Esophagus squamous epithelium (tissue), 5 donors: Measurements from ENCODE around the gene MCU. TPM values are rescaled to one million over a fixed set of nuclear protein-coding genes. Genes with fewer than 3 reads are reported as not detected.
A peak's percentile ranks its signal among the peaks of the same experiment; 100 is the strongest.

Experiments
- DNase-seq: peaks from one replicate; lab custom pipeline; 2025; lab: John Stamatoyannopoulos, UW
- H3K27ac ChIP-seq, 4 donors: fragments of 200-600 bp; sonication (generic); one replicate each; pipeline ENCODE4 v1.5.1; 2016 to 2019; ENCODE audit warnings: mild to moderate bottlenecking in 1 of 4
- H3K27me3 ChIP-seq, 4 donors: fragments of 200-600 bp; sonication (generic); 1 replicate in 3 of 4; 2 replicates in 1 of 4; pipeline versions ENCODE4 v1.5.1 to v1.6.0; 2017 to 2021; ENCODE audit warnings: antibody characterized with exemption in 1 of 4
- H3K36me3 ChIP-seq, 3 donors: fragments of 200-600 bp; sonication (generic); one replicate each; pipeline ENCODE4 v1.5.1; 2016 to 2019
- H3K4me1 ChIP-seq, 3 donors: fragments of 200-600 bp; sonication (generic); one replicate each; pipeline ENCODE4 v1.5.1; 2017 to 2019
- H3K4me3 ChIP-seq, 4 donors: fragments of 200-600 bp; sonication (generic); 1 replicate in 3 of 4; 2 replicates in 1 of 4; pipeline ENCODE4 v1.5.1; 2016 to 2019; ENCODE audit warnings: mild to moderate bottlenecking in 2 of 4, moderate library complexity in 1 of 4
- H3K9me3 ChIP-seq, 3 donors: fragments of 200-600 bp; sonication (generic); one replicate each; pipeline ENCODE4 v1.5.1; 2016 to 2019
- CTCF ChIP-seq, 6 experiments: fragments of 450-650 bp in 4 of 6; fragments of 200-600 bp in 2 of 6; sonication (generic) in 2 of 6; IDR thresholded peaks; one replicate each; pipeline ENCODE4 v1.5.1; 2016 to 2019; ENCODE audit warnings: antibody characterized with exemption in 6 of 6, mild to moderate bottlenecking in 4 of 6, moderate library complexity in 4 of 6
- POLR2A ChIP-seq, 4 donors: fragments of 450-650 bp; IDR thresholded peaks; one replicate each; pipeline ENCODE4 v1.6.1; 2017; ENCODE audit warnings: antibody characterized with exemption in 4 of 4, mild to moderate bottlenecking in 4 of 4, moderate library complexity in 3 of 4
- WGBS, 2 donors: methylation state at CpG; one replicate each; pipeline ENCODE4 v1.1.5; 2018; 5-methylcytosine and 5-hydroxymethylcytosine counted together
- intact Hi-C: fragments of 100-400 bp; cut with DNase I; formaldehyde crosslinking; loops from one replicate; pipeline ENCODE4 v1.15.0; 2022
- total RNA-seq, 4 donors: library from RNA; depleted of rRNA; stranded (reverse); fragments of >200 nt; gene quantifications; one replicate each; pipeline ENCODE4 v1.1.0, GENCODE V29; 2016
- donor health status: DM: yes; HTN: yes; CAD: no.

MCU gene
- total RNA-seq, 4 donors from 2014 or later: 19.9 to 30.0 (median 23.4) TPM

GRCh38 chr10:72846238-72846637 lies 154.3 kb downstream of the MCU start:
- no peak overlapping the region for H3K4me3 ChIP-seq
- no peak for TF ChIP-seq POLR2A (IDR thresholded peaks at IDR 0.05)
- no peak for TF ChIP-seq CTCF (IDR thresholded peaks at IDR 0.05)
- H3K9me3 ChIP-seq: no peaks in the 10 kb centered on the region
- intact Hi-C loops: no loop called here
- peak overlapping the region in 2 of 4 donors; percentile 49 to 62 for H3K27ac ChIP-seq
- DNase-seq: no peak
- peaks cover 0 to 31% (median 0%) of the 10 kb centered on the region in 3 donors for H3K4me1 ChIP-seq
- WGBS, 2 donors: 29 to 50% methylated on average over 7 of the region's 7 CpGs
- H3K27me3 ChIP-seq: no peaks in the 10 kb centered on the region
- no peaks in the 10 kb centered on the region for H3K36me3 ChIP-seq

GRCh38 chr10:72847681-72848080 lies 155.7 kb downstream of the MCU start:
- no peaks in the 10 kb centered on the region for H3K27me3 ChIP-seq
- H3K27ac ChIP-seq: no peak overlapping the region
- WGBS, 2 donors: 75 to 86% methylated on average over 2 of the region's 2 CpGs
- intact Hi-C loops: no loop called here
- DNase-seq: no peak
- H3K36me3 ChIP-seq: no peaks in the 10 kb centered on the region
- H3K4me3 ChIP-seq: no peak overlapping the region
- H3K9me3 ChIP-seq: no peaks in the 10 kb centered on the region
- TF ChIP-seq POLR2A (IDR thresholded peaks at IDR 0.05) (no peak), CTCF (IDR thresholded peaks at IDR 0.05) (no peak)
- H3K4me1 ChIP-seq: peaks cover 0 to 19% (median 0%) of the 10 kb centered on the region in 3 donors

- H3K27ac ChIP-seq: no peak overlapping the region
- H3K4me3 ChIP-seq: no peak overlapping the region
- WGBS, 2 donors: 68 to 89% methylated on average over 2 of the region's 2 CpGs
- DNase-seq: no peak
- intact Hi-C loops: no loop called here
- no peaks in the 10 kb centered on the region for H3K27me3 ChIP-seq
- no peaks in the 10 kb centered on the region for H3K9me3 ChIP-seq
- no peak for TF ChIP-seq POLR2A (IDR thresholded peaks at IDR 0.05)
- peaks cover 0 to 16% (median 0%) of the 10 kb centered on the region in 3 donors for H3K4me1 ChIP-seq
- H3K36me3 ChIP-seq: no peaks in the 10 kb centered on the region
Measured at GRCh38 chr10:72850861-72851260, 158.9 kb downstream of the MCU start.

GRCh38 chr10:72851509-72851908 lies 159.6 kb downstream of the MCU start:
- H3K9me3 ChIP-seq: no peaks in the 10 kb centered on the region
- no peaks in the 10 kb centered on the region for H3K27me3 ChIP-seq
- TF ChIP-seq POLR2A (IDR thresholded peaks at IDR 0.05) (no peak), CTCF (IDR thresholded peaks at IDR 0.05) (no peak)
- no peaks in the 10 kb centered on the region for H3K36me3 ChIP-seq
- no peak for DNase-seq
- H3K4me1 ChIP-seq: peaks cover 0 to 11% (median 0%) of the 10 kb centered on the region in 3 donors
- H3K4me3 ChIP-seq: no peak overlapping the region
- intact Hi-C loops: no loop called here
- 86 to 93% methylated on average over 1 of the region's 1 CpG for WGBS, 2 donors
- no peak overlapping the region for H3K27ac ChIP-seq

- Histone ChIP-seq H3K36me3 (no peaks in the 10 kb centered on the region), H3K4me1 (peaks cover 0 to 1% (median 0%) of the 10 kb centered on the region in 3 donors), H3K9me3 (no peaks in the 10 kb centered on the region), H3K4me3 (no peak overlapping the region), H3K27ac (no peak overlapping the region), H3K27me3 (no peaks in the 10 kb centered on the region)
- 90 to 97% methylated on average over 2 of the region's 2 CpGs for WGBS, 2 donors
- no peak for TF ChIP-seq POLR2A (IDR thresholded peaks at IDR 0.05)
- TF ChIP-seq CTCF (IDR thresholded peaks at IDR 0.05): no peak
- intact Hi-C loops: no loop called here
- DNase-seq: no peak
Measured at GRCh38 chr10:72852508-72852907, 160.6 kb downstream of the MCU start.

GRCh38 chr10:72855129-72855528 lies 163.2 kb downstream of the MCU start:
- TF ChIP-seq POLR2A (IDR thresholded peaks at IDR 0.05) (no peak), CTCF (IDR thresholded peaks at IDR 0.05) (no peak)
- DNase-seq: no peak
- Histone ChIP-seq H3K4me1 (no peaks in the 10 kb centered on the region), H3K9me3 (no peaks in the 10 kb centered on the region), H3K4me3 (no peak overlapping the region), H3K27ac (no peak overlapping the region), H3K36me3 (peaks cover 0 to 5% (median 0%) of the 10 kb centered on the region in 3 donors), H3K27me3 (no peaks in the 10 kb centered on the region)
- intact Hi-C loops: no loop called here
